G401 (cell line): ENCODE results near the gene GRWD1. TPM values are rescaled to one million over a fixed set of nuclear protein-coding genes. Genes with fewer than 3 reads are reported as not detected.

Experiments used
- DNase-seq: peaks from one replicate; pipeline ENCODE4 v3.0.0-alpha.2; 2015; ENCODE audit warnings: low spot score
- in situ Hi-C: cut with HindIII; loops from 2 replicates; pipeline ENCODE4 v1.10.0; 2016; ENCODE audit warnings: low sequenced_read_pairs, mixed read lengths
- total RNA-seq: library from RNA; depleted of rRNA; stranded (reverse); fragments of >200 nt; shearing (Covaris generic); gene quantifications from 2 replicates; pipeline ENCODE4 v1.2.3, GENCODE V29; 2014

The GRWD1 gene
- total RNA-seq, 1 experiment from 2014 or later, result 99.8 TPM

DNA sequence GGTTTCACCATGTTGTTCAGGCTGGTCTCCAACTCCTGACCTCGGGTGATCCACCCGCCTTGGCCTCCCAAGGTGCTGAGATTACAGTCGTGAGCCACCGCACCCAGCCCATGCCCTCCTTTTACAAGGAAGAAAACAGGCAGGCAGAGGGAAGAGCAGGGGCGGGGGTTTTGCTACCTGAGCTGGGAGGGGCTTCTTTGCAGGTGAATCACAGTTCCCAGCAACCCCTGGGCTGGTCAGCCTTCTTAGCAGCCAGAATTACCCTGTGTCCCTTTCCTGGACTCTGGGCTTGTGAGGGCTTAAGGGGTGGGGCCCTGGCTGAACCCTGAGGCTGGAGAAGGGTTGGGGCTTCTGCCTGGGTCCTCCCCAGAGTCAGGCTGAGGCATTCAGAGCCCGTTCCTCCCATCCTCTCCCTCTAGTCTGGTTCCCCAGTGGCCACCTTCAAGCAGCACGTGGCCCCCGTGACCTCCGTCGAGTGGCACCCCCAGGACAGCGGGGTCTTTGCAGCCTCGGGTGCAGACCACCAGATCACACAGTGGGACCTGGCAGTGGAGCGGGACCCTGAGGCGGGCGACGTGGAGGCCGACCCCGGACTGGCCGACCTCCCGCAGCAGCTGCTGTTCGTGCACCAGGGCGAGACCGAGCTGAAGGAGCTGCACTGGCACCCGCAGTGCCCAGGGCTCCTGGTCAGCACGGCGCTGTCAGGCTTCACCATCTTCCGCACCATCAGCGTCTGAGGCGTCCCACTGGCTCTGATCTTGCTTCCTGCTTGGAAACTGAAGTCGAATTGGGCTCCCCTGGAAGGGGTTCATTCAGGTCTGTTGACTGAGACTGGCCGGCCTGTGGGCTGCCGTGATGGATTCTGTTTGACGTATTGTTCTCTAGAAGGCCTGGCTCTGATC, 6.8 kb downstream of the GRWD1 start:
- in situ Hi-C loops, result no loop called here
- DNase-seq, result no peak

DNA sequence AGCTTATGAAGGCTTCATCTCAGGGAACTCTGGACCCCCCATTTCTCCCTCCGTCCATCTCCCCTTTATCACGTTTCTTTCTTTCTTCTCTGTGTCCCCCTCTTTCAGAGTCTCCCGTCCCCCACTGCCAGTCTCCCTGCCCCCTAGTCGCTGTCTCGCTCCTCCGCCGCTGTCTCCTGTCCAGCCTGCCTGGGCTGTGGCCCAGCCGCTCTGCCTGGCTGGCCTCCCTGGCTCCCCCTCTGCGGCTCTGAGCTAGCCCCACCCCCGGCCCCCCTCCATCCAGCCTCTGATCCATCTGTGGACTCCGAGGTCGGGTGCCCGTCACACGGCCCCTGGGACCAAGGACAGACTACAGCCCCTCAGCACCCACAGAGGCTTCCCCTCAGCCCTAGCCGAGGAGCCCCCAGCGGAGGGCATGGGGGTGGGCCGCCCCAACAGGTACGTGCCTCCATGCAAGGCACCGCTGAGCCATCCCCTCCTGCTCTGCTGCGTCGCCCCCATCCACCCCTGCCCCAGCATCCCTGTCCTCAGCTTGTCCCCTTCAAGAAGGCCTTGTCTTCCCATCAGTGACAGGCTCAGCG, 8.5 kb downstream of the GRWD1 start:
- DNase-seq, result peak; percentile 40
- in situ Hi-C loops, result no loop called here

DNA sequence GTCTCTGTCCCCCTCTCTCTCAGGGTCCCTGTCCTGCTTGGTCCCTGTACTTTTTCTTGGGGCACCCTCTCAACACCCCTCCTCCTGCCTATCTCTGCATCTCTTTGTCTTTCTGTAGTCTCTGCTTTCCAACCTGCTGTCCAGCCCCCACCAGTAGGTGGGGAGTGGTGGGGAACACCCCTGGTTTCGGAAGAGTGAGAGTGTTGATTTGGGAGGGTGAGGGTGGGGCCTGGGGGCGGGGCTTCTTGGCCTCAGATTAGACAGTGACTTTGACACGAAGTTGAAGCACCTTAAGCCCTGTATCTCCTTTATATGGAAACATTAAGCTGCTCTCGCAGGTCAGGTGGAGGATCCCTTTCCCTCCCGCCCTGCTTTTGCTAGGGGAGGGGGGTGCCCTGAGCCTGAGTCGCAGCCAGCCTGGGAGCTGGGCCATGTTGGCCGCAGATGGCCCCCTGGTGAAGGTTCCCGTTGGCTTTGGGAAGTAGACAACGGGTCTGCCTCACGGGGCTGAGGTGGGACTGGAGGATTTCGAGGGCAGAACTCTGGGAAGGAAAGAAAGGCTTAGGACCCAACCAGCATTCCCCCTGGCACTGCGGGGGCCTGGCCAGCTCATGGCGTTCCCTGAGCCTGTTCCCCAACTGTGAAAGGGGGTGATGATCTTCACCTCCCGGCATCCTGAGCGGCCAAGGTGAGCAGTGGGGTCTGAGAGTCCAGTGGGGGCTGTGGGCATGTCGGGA, 9.6 kb downstream of the GRWD1 start, which contains the start of gene KCNJ14:
Gene KCNJ14 (plus strand): TSS at position 404 of the 737 bp plus-strand sequence. CDS start 6,151 bp downstream, outside the sequence.
- DNase-seq, result peak; percentile 23
- in situ Hi-C loops, result no loop called here

DNA sequence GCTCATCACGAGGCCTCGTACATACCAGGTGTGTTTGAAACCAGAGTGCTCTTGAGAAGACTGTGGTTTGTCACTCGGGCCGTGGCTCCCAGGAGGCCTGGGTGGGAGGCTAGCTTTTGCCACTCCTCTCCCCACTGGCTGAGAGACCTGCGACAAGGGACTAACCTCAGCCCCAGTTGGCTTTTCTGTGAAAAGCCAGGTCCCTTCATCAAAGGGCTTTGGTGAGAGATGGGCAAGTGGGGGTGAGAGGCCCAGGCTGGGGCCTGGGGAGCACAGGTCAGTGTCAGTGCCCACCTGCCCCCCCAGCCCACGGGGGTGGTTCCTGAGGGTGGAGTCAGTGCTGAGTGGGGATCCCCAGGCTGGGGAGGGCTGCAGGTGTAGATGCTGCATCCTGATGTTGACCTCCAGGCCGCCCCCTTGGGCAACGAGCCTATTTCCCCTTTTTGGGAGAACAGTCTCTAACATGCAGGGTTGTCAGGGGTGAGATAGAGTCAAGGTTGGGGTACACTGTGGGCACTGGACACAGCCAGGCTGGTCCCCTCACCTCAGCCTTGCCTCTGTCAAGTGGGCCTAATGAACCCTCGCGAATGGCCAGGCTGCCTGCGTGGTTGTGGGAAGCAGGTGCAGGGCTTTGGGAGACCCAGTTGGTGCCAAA, 10.3 kb downstream of the GRWD1 start:
- DNase-seq, result no peak
- in situ Hi-C loops, result no loop called here

DNA sequence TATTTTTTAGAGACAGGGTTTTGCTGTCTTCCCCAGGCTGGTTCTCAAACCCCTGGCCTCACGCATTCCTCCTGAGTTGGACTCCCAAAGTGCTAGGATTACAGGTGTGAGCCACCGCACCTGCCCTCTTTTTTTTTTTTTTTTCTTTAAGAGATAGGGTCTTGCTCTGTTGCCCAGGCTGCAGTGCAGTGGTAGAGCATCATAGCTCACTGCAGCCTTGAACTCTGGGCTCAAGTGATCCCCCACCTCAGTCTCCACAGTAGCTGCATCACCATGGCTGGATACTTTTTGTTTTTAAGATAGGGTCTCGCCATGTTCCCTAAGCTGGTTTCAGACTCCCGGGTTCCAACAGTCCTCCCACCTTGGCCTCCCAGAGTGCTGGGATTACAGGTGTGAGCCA, 11.1 kb downstream of the GRWD1 start:
- no peak for DNase-seq
- in situ Hi-C loops, result no loop called here

DNA sequence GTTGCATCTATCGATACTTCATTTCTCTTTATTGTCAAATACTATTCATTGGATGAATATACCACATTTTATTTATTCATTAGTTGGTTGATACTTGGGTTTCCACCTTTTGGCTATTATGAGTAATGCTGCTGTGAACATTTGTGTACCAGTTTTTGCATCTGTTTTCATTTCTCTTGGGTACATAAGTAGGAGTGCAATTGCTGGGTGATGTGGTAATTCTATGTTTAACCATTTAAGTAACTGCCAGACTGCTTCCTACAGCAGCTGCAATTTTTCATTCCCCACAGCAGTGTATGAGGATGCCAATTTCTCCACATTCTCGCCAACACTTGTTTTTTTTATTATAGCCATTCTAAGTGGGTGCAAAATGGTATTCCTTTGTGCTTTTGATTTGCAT, 12.2 kb downstream of the GRWD1 start:
- in situ Hi-C loops, result no loop called here

DNA sequence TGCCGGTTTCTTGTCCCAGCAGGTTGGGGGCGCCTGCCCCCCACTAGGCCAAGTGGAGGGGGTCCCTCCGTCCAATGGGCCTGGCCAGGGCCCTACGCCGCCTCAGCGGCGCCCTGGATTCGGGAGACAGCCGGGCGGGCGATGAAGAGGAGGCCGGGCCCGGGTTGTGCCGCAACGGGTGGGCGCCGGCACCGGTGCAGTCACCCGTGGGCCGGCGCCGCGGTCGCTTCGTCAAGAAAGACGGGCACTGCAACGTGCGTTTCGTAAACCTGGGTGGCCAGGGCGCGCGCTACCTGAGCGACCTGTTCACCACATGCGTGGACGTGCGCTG, 15.8 kb downstream of the GRWD1 start:
- DNase-seq, result no peak
- in situ Hi-C loops, result no loop called here

More for the DNA sequence above, 12.2 kb downstream of the GRWD1 start:
- DNase-seq, result no peak

DNA sequence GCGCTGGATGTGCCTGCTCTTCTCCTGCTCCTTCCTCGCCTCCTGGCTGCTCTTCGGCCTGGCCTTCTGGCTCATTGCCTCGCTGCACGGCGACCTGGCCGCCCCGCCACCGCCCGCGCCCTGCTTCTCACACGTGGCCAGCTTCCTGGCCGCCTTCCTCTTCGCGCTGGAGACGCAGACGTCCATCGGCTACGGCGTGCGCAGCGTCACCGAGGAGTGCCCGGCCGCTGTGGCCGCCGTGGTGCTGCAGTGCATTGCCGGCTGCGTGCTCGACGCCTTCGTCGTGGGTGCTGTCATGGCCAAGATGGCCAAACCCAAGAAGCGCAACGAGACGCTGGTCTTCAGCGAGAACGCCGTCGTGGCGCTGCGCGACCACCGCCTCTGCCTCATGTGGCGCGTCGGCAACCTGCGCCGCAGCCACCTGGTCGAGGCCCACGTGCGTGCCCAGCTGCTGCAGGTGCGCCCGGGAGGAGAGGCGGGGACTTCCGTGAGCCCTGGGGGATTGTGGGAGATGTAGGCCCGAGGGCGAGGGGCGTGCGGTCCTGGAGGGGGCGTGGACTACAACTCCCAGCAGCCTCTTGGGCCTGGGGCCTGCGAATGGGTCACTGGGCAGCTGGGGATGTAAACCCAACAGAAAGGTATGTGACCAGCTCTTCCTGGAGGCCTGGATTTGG, 16.3 kb downstream of the GRWD1 start:
- DNase-seq, result no peak

DNA sequence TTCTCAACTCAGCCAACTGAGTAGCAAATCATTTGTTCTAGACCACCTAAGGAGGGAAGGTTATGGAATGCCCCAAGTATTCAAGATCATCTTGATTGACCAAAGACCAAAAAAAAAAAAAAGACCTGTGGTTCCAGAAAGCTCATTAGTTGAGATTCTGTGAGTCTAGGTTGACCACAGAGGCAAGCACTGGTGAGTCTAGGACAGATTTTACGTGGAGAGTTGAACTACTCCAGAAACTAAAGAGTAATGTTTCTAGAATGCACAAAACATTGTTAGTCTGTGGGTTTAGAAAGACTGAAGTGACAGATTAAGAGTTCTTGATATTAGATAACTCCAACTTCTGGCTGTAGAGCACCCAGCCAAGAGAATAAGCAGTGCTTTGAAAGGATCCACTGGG, 19.4 kb downstream of the GRWD1 start:
- no peak for DNase-seq
- in situ Hi-C loops, result no loop called here

More for the DNA sequence above, 16.3 kb downstream of the GRWD1 start:
- in situ Hi-C loops, result no loop called here

DNA sequence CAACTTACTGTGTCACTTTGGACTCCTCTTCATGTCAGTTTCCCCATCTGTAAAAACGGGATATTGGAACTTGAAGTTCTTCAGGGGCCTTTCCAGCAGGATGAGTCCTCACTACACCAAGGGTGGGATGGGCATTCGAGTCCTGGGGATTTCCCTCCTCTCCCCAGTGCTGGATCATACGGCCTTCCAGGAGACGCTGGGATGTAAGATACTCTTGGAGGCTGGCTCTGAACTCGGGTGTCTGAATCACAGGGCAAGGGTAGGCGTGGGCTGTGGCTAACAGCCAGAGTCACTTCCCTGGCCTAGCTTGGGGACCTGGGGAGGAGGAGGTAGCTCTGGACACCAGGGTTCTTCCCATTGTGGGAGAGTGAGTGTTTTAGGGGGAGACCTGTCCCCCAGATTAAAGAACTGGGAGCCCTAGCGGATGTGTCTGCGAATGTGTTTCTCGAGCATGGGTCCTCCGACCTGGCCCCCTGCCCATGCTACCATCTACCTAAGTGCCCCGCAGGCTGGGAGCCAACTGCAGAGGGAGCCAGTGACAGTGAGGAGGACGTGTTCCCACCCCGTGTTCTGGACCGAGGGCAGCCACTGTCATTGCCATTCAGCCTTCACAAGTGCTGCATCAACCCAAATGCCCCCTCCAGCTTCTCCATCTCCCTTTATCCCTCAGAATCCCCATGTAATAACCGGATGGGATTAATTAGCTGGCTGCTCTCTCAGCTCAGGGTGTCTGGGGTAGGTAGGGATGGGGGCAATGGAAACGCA, 21.0 kb downstream of the GRWD1 start:
- no peak for DNase-seq
- in situ Hi-C loops, result no loop called here

DNA sequence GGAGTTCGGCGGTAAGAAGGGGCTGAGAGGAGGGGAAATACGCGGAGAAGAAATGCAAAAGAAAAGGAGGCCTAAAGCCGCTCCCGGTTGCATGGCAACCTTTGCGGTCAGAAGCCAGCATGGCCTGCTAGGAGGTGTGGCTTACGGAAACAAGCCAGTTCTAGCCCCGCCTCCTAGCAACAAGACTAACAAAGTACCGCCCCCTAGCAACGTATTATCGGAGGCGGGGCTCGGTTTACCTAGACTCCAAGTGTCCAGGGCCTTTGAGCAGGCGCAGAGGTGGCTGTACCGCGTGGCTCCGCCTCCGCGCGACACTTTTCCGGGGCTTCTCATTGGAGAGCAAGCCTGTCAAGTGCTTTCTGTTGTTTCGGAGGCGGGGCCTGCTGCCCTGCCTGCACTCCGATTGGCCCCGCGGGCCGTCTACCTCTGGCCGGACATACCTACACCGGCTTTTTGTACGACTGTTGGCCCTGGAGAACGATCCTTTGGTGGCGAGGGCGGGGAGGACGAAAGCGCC, 23.0 kb downstream of the GRWD1 start:
- in situ Hi-C loops, result no loop called here
- DNase-seq, result peak; percentile 100

DNA sequence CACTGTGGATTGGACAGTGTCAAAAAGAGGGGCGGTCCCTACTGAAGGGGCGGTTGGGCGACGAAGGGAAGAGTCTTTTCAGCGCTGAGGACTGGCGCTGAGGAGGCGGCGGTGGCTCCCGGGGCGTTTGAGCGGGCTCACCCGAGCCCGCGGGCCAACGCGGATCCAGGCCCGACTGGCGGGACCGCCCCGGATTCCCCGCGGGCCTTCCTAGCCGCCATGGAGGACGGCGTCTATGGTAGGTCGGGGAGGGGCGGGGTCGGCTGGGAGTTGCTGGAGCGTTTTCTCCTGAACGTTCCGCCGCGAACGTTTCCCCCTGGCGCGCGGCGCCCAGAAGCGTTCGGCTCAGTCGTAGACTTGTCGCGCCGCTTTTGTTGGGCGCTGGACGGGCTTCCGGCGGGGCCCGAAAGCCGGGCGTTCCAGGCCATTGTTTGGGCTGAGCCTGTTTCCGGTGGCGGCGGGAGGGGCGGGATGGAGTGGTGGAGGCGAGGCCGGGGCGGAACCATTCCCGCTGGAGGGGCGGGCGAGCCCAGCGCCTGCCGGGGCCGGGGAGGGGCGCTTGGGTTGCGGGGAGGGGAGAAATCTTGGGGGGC, 23.6 kb downstream of the GRWD1 start, which contains the start of gene CYTH2:
Gene CYTH2 (plus strand): TSS at position 81 of the 593 bp plus-strand sequence. CDS start 139 bp downstream, at position 220.
- peak; percentile 75 for DNase-seq
- in situ Hi-C loops, result no loop called here

DNA sequence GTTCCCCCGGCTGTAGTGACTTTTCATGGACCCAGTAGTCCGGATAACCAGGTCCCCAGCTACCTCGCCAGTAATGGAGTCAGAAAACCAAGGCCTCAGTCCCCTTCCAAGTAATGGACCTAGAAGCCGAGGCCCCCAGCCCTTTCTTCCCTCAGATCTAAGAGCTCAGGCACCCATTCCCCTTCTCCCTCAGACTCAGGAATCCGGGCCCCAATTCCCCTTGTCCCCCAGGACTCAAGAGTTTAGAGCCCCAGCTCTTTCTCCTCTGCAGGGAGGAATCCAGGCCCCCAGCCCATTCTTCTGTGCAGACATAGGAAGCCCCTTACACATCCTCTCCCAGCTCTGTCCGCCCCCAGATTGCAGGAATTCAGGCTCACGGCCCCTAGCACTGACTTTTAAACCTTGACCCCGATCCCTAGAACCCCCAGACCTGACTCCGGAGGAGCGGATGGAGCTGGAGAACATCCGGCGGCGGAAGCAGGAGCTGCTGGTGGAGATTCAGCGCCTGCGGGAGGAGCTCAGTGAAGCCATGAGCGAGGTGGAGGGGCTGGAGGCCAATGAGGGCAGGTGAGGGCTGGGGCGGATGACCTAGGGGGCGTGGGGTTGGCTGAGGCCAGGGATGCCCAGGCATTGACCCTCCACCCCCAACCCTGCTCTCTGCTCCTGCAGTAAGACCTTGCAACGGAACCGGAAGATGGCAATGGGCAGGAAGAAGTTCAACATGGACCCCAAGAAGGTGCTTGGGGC, 24.3 kb downstream of the GRWD1 start:
- in situ Hi-C loops, result no loop called here
- DNase-seq, result no peak

DNA sequence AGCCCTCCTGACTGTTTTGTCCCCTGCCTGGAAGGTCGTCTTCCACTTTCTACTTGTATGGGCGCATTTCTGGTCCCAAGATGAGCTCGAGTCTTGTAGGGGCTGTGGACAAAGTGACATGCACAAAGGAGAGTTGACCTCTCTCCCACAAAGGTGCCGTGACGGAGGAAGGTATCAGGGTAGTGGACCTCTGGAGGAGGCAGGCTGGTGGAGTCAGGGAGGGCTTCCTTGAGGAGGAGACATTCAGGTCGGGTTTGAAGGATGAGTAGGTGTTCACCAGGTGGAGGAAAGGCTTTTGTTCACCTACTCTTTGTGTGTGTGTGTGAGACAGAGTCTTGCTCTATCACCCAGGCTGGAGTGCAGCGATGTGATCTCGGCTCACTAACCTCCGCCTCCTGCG, 25.1 kb downstream of the GRWD1 start:
- no peak for DNase-seq
- in situ Hi-C loops, result no loop called here

DNA sequence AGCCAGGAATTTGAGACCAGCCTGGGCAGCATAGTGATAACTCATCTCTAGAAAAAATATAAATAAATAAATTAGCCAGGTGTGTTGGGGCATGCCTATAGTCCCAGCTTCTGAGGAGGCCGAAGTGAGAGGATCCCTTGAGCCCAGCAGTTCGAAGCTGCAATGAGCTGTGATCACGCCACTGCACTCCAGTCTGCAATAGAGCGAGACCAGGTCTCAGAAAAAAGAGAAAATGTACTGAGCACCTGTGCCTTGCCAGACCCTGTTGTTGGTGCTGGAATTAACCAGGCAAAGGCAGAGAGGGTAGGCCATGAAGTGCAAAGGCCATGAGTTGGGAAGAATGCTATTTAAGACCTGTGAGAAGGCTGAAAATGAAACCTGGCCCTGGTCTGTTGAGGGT, 26.1 kb downstream of the GRWD1 start:
- DNase-seq, result no peak
- in situ Hi-C loops, result no loop called here

DNA sequence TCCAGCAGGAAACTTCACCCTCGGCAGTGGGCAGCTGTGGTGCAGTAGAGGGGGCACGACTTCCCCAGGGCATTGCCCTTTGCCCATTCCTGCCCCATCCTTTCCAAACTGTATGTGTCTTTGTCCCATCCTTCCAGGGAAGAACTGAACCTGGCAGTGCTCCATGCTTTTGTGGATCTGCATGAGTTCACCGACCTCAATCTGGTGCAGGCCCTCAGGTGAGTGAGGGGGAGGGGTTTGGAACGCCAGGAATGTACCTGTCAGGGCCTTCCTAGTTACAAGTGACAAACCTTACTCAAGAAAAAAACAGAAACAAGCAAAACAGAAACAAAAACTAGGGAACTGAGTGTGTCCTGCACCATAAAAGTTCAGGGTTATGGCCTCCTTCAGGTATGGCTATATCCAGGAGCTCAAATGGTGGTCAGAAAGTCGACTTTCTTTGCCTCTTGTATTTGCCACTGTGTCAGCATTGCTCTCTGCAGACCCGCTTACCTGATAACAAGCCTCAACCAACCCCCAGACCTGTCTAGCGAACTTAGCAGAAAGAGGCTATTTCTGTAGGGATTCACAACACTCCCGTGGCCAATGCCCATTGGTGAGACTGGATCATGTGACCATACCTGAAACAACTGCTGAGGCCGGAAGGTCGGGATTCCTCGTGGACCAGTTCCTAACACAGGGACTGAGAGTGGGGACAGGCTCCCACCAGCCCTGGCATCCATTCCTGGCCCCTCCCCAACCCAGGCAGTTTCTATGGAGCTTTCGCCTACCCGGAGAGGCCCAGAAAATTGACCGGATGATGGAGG, 27.6 kb downstream of the GRWD1 start:
- DNase-seq, result no peak
- in situ Hi-C loops, result no loop called here
